Measurements from ENCODE around the gene C11orf54. TPM values are rescaled to one million over a fixed set of nuclear protein-coding genes. Genes with fewer than 3 reads are reported as not detected.
A peak's percentile ranks its signal among the peaks of the same experiment; 100 is the strongest.
"Not testable (repeated sequence)": the region's sequence is repeated elsewhere in the genome, so short reads cannot be mapped to it uniquely, and the experiment has no call there.

C11orf54 gene
- total RNA-seq, 2 experiments from 2014 or later: 17.1 to 18.3 TPM

- Mint-ChIP-seq H3K36me3 (peaks cover 70% of the 10 kb centered on the region), H3K4me3 (peak overlapping the region; percentile 95), H3K4me1 (peaks cover 67% of the 10 kb centered on the region), H3K27ac (peak overlapping the region; percentile 87), H3K27me3 (no peaks in the 10 kb centered on the region), H3K9me3 (ENCODE audit: low read depth) (no peaks in the 10 kb centered on the region)
- DNase-seq: no peak
- CTCF ChIA-PET: interaction anchor here (5.6 kb wide), 1 partner anchor 45 kb away, joined by 50 read pairs; the partner anchor contains the start of gene MED17
- no peak for ATAC-seq
Observed at GRCh38 chr11:93738647-93739081, 2.8 kb upstream of the C11orf54 start.

- H3K4me3 Mint-ChIP-seq: peak overlapping the region; percentile 95
- peaks cover 58% of the 10 kb centered on the region for H3K36me3 Mint-ChIP-seq
Observed at GRCh38 chr11:93740031-93740729, 1.3 kb upstream of the C11orf54 start.

GRCh38 chr11:93740730-93741093 lies 760 bp upstream of the C11orf54 start:
- Mint-ChIP-seq H3K27me3 (no peaks in the 10 kb centered on the region), H3K4me3 (peak overlapping the region; percentile 95), H3K27ac (peak overlapping the region; percentile 99), H3K9me3 (ENCODE audit: low read depth) (no peaks in the 10 kb centered on the region), H3K4me1 (peaks cover 55% of the 10 kb centered on the region), H3K36me3 (peaks cover 56% of the 10 kb centered on the region)
- CTCF ChIA-PET: interaction anchor here (0.7 to 5.6 kb wide), 3 partner anchors 21 to 43 kb away, joined by 4 to 50 read pairs (median 4); partner anchors contain the start of gene MED17
- DNase-seq (peak; percentile 78), ATAC-seq (peak; percentile 41)

More at GRCh38 chr11:93740031-93740729, 1.3 kb upstream of the C11orf54 start:
- Mint-ChIP-seq H3K27me3 (no peaks in the 10 kb centered on the region), H3K9me3 (ENCODE audit: low read depth) (no peaks in the 10 kb centered on the region), H3K27ac (peak overlapping the region; percentile 99), H3K4me1 (peaks cover 58% of the 10 kb centered on the region)
- CTCF ChIA-PET: interaction anchor here (0.6 to 5.6 kb wide), 4 partner anchors 27 to 68 kb away, joined by 3 to 50 read pairs (median 4); partner anchors contain the start of gene MED17
- DNase-seq (peak; percentile 55), ATAC-seq (no peak)

- Mint-ChIP-seq H3K36me3 (peaks cover 47% of the 10 kb centered on the region), H3K27me3 (no peaks in the 10 kb centered on the region), H3K4me1 (peaks cover 45% of the 10 kb centered on the region), H3K9me3 (ENCODE audit: low read depth) (no peaks in the 10 kb centered on the region), H3K4me3 (peak overlapping the region; percentile 95), H3K27ac (peak overlapping the region; percentile 99)
- CTCF ChIA-PET: interaction anchor here (0.5 to 5.6 kb wide), 11 partner anchors 18 to 89 kb away, joined by 3 to 50 read pairs (median 3); partner anchors contain the start of gene MED17
- DNase-seq: no peak
- peak; percentile 3 for ATAC-seq
Observed at GRCh38 chr11:93741882-93742226, 382 bp downstream of the C11orf54 start.

- peaks cover 36% of the 10 kb centered on the region for H3K36me3 Mint-ChIP-seq
- ATAC-seq (no peak), DNase-seq (no peak)
- CTCF ChIA-PET: interaction anchor here (5.6 kb wide), 1 partner anchor 40 kb away, joined by 50 read pairs; the partner anchor contains the start of gene MED17
- peak overlapping the region; percentile 15 for H3K27ac Mint-ChIP-seq
- H3K27me3 Mint-ChIP-seq: no peaks in the 10 kb centered on the region
- H3K4me1 Mint-ChIP-seq: peaks cover 31% of the 10 kb centered on the region
- H3K9me3 Mint-ChIP-seq (ENCODE audit: low read depth): no peaks in the 10 kb centered on the region
- H3K4me3 Mint-ChIP-seq: no peak overlapping the region
Observed at GRCh38 chr11:93743291-93743690, 1.8 kb downstream of the C11orf54 start.

GRCh38 chr11:93744669-93745004 lies 3.2 kb downstream of the C11orf54 start:
- Mint-ChIP-seq H3K27ac (no peak overlapping the region), H3K4me1 (peaks cover 20% of the 10 kb centered on the region), H3K9me3 (ENCODE audit: low read depth) (no peaks in the 10 kb centered on the region), H3K4me3 (no peak overlapping the region), H3K27me3 (no peaks in the 10 kb centered on the region), H3K36me3 (peaks cover 22% of the 10 kb centered on the region)
- ATAC-seq (no peak), DNase-seq (no peak)
- CTCF ChIA-PET: no interaction called here

GRCh38 chr11:93745005-93745755 lies 3.7 kb downstream of the C11orf54 start:
- Mint-ChIP-seq H3K36me3 (peaks cover 17% of the 10 kb centered on the region), H3K4me1 (peaks cover 19% of the 10 kb centered on the region)
- H3K4me3 Mint-ChIP-seq; DNase-seq; ATAC-seq; H3K27ac Mint-ChIP-seq; H3K9me3 Mint-ChIP-seq (ENCODE audit: low read depth); CTCF ChIA-PET; H3K27me3 Mint-ChIP-seq: not testable (repeated sequence)

GRCh38 chr11:93746101-93746500 lies 4.6 kb downstream of the C11orf54 start:
- H3K4me1 Mint-ChIP-seq: peaks cover 19% of the 10 kb centered on the region
- CTCF ChIA-PET: no interaction called here
- ATAC-seq (no peak), DNase-seq (no peak)
- no peaks in the 10 kb centered on the region for H3K27me3 Mint-ChIP-seq
- no peak overlapping the region for H3K27ac Mint-ChIP-seq
- peaks cover 11% of the 10 kb centered on the region for H3K36me3 Mint-ChIP-seq
- H3K9me3 Mint-ChIP-seq (ENCODE audit: low read depth): no peaks in the 10 kb centered on the region
- no peak overlapping the region for H3K4me3 Mint-ChIP-seq

- Mint-ChIP-seq H3K36me3 (peaks cover 9% of the 10 kb centered on the region), H3K9me3 (ENCODE audit: low read depth) (no peaks in the 10 kb centered on the region), H3K4me3 (no peak overlapping the region), H3K4me1 (peaks cover 14% of the 10 kb centered on the region), H3K27ac (no peak overlapping the region), H3K27me3 (no peaks in the 10 kb centered on the region)
- ATAC-seq: no peak
- no peak for DNase-seq
- CTCF ChIA-PET: no interaction called here
Observed at GRCh38 chr11:93747122-93747521, 5.7 kb downstream of the C11orf54 start.

GRCh38 chr11:93751001-93751400 lies 9.5 kb downstream of the C11orf54 start:
- Mint-ChIP-seq H3K36me3 (peaks cover 13% of the 10 kb centered on the region), H3K27me3 (no peaks in the 10 kb centered on the region), H3K4me1 (no peaks in the 10 kb centered on the region), H3K4me3 (no peak overlapping the region), H3K27ac (no peak overlapping the region), H3K9me3 (ENCODE audit: low read depth) (no peaks in the 10 kb centered on the region)
- no peak for ATAC-seq
- DNase-seq: no peak
- CTCF ChIA-PET: interaction anchor here (0.6 kb wide), 1 partner anchor 51 kb away, joined by 3 read pairs; no protein-coding TSS in a partner anchor

GRCh38 chr11:93753241-93753640 lies 11.8 kb downstream of the C11orf54 start:
- H3K36me3 Mint-ChIP-seq: peaks cover 15% of the 10 kb centered on the region
- no peak overlapping the region for H3K4me3 Mint-ChIP-seq
- CTCF ChIA-PET: no interaction called here
- no peaks in the 10 kb centered on the region for H3K9me3 Mint-ChIP-seq (ENCODE audit: low read depth)
- H3K4me1 Mint-ChIP-seq: no peaks in the 10 kb centered on the region
- no peak overlapping the region for H3K27ac Mint-ChIP-seq
- H3K27me3 Mint-ChIP-seq: no peaks in the 10 kb centered on the region
- DNase-seq: no peak
- ATAC-seq: no peak

GRCh38 chr11:93756748-93757147 lies 15.3 kb downstream of the C11orf54 start:
- Mint-ChIP-seq H3K4me3 (no peak overlapping the region), H3K4me1 (peaks cover 2% of the 10 kb centered on the region), H3K27ac (no peak overlapping the region), H3K27me3 (no peaks in the 10 kb centered on the region), H3K9me3 (ENCODE audit: low read depth) (no peaks in the 10 kb centered on the region), H3K36me3 (peaks cover 28% of the 10 kb centered on the region)
- ATAC-seq (no peak), DNase-seq (no peak)
- CTCF ChIA-PET: no interaction called here

GRCh38 chr11:93757301-93757700 lies 15.8 kb downstream of the C11orf54 start:
- CTCF ChIA-PET: no interaction called here
- H3K4me3 Mint-ChIP-seq: no peak overlapping the region
- DNase-seq (no peak), ATAC-seq (no peak)
- H3K27ac Mint-ChIP-seq: no peak overlapping the region
- H3K4me1 Mint-ChIP-seq: peaks cover 2% of the 10 kb centered on the region
- peaks cover 27% of the 10 kb centered on the region for H3K36me3 Mint-ChIP-seq
- H3K9me3 Mint-ChIP-seq (ENCODE audit: low read depth): no peaks in the 10 kb centered on the region
- no peaks in the 10 kb centered on the region for H3K27me3 Mint-ChIP-seq
